ENCODE data around the gene CLDN7.

CLDN7 gene

GRCh38 chr17:7285679-7286078 is 23.4 kb upstream of the CLDN7 start:
- no peak for DNase-seq

GRCh38 chr17:7284911-7285310 is 22.6 kb upstream of the CLDN7 start:
- no peak for DNase-seq

GRCh38 chr17:7283471-7284216 is 21.4 kb upstream of the CLDN7 start:
- no peak for DNase-seq

- no peak for DNase-seq
Observed at GRCh38 chr17:7282752-7283321, 20.6 kb upstream of the CLDN7 start.

GRCh38 chr17:7281953-7282751 is 19.9 kb upstream of the CLDN7 start:
- DNase-seq: no peak

- no peak for DNase-seq
Observed at GRCh38 chr17:7281074-7281952, 19.0 kb upstream of the CLDN7 start, which contains the start of gene SLC2A4. TSS of gene SLC2A4 (plus strand) at chr17:7281718. CDS start at chr17:7281935, 217 bp downstream.

- peak; percentile 65 for DNase-seq
Observed at GRCh38 chr17:7280519-7281073, 18.3 kb upstream of the CLDN7 start.

GRCh38 chr17:7279448-7279847 is 17.2 kb upstream of the CLDN7 start:
- no peak for DNase-seq

- DNase-seq: no peak
Observed at GRCh38 chr17:7266784-7267183, 4.5 kb upstream of the CLDN7 start.

GRCh38 chr17:7263801-7264078 is 1.5 kb upstream of the CLDN7 start:
- no peak for DNase-seq

GRCh38 chr17:7262935-7263800 is 890 bp upstream of the CLDN7 start:
- DNase-seq: no peak

GRCh38 chr17:7261379-7262191 is 693 bp downstream of the CLDN7 start:
- no peak for DNase-seq

GRCh38 chr17:7260651-7261378 is 1.5 kb downstream of the CLDN7 start:
- no peak for DNase-seq

GRCh38 chr17:7260151-7260550 is 2.1 kb downstream of the CLDN7 start:
- DNase-seq: no peak

- no peak for DNase-seq
Observed at GRCh38 chr17:7259555-7259889, 2.8 kb downstream of the CLDN7 start.

GRCh38 chr17:7258731-7259554 is 3.3 kb downstream of the CLDN7 start:
- DNase-seq: no peak

GRCh38 chr17:7256766-7257456 is 5.4 kb downstream of the CLDN7 start:
- no peak for DNase-seq

- no peak for DNase-seq
Observed at GRCh38 chr17:7254511-7254910, 7.8 kb downstream of the CLDN7 start.

GRCh38 chr17:7253082-7253481 is 9.2 kb downstream of the CLDN7 start:
- no peak for DNase-seq

Measured in NCI-H1092 (cell line).